HG03378 (cell line): Measurements from ENCODE around the gene RAB12.

ENCODE experiments used
- ATAC-seq: cut with Tn5 transposase; IDR thresholded peaks from one replicate; pipeline ENCODE4 v1.9.1; 2021; ENCODE audit warnings: mild to moderate bottlenecking, moderate library complexity; ENCODE audit not compliant: unreplicated experiment

Gene RAB12

GRCh38 chr18:8681196-8681595, 72.0 kb downstream of the RAB12 start:
- ATAC-seq, result no peak

DNA sequence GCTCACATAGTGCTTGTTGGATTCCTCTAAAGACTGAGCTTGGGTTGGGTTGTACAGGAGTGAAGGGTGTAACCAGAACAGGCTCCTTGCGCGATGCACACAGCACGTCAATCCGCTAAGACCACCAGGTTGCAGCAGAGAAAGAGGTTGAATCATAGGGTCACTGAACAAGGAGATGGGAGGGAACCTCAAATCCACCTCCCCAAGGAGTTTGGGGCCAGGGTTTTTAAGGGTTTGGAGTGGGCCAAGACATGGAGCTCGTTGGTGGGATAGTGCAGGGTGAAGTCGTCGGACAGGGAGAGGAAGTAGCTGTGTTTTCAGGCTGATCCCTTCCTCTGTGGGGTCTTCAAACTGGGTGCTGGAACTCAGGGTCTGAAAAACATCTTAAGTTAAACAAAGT, 75.3 kb downstream of the RAB12 start:
- ATAC-seq, result no peak

- ATAC-seq, result no peak
Observed at GRCh38 chr18:8685141-8685913, 76.1 kb downstream of the RAB12 start.

GRCh38 chr18:8685914-8686216, 76.6 kb downstream of the RAB12 start:
- no peak for ATAC-seq

DNA sequence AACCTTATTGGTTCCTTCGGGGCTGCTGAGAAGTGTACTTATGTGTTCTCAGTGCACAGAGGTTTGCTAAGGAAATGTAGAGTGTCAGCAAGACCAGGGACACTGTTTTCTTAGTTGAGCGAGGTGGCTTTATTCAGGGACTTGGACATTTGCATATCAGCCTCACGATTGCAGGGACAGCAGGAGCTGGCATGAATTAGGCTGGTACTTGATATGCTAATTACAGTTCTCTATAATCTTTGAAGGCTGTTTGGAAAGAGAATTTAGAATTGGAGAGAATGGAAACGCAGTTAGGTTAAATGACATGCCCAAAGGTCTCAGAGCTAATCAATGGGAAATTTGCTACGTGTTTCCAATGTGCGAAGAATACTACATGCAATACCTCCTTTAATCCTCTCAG, 77.4 kb downstream of the RAB12 start:
- no peak for ATAC-seq

DNA sequence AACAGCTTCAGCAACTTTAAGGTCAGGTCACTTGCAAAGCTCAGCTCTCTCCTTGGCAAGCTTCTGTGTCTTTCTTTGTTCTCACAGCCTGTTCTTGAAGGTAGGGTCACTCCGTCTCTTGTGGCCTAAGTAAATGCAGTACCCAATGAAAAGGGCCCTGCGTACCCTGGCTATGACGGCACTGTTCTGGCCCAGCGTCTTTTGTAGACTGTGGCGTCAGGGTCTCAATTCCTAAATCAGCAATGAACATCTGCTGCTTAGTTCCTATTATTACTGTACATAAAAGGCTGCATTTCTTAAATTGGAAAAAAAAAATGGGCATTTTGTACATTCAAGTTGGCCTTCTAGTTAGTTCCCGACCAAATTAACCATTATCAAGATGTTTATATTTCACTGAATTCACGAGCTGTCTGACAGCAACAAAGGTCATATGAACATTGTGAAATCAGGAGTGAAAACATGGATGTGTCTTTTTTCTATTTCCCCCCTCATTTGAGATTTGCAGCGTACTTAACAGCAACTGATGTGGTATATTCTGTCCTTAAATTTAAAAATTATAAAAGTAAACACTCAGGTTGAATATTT, 79.1 kb downstream of the RAB12 start:
- ATAC-seq, result no peak

DNA sequence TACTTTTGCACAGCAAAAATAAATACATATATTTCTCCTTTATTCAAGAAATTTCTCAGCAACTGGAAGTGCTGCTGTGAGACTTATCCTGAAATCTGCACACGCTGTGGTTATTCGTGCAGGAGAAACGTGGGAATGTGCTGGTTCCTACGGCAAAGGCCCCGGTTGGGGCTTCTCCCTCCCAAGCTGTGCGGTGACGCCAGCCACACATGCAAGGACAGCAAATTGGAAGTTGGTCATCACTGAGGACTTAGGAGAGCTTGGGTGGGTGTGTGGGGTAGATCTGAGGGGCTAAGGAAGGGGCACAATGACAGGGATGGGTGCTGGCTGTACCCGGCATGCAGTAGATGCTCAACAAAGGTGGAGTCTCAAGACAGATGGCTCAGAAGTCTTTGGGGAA, 79.6 kb downstream of the RAB12 start:
- ATAC-seq, result no peak
